Activated CD4-positive, alpha-beta T cell treated with anti-CD3 and anti-CD28 coated beads for 1 hour (primary cell): ENCODE measurements around the gene CELA3B.
"Not testable (repeated sequence)": the region's sequence is repeated elsewhere in the genome, so short reads cannot be mapped to it uniquely, and the experiment has no call there.

ENCODE experiments used
- DNase-seq: peaks from one replicate; pipeline ENCODE4 v3.0.0-alpha.2; 2020

Gene CELA3B

DNA sequence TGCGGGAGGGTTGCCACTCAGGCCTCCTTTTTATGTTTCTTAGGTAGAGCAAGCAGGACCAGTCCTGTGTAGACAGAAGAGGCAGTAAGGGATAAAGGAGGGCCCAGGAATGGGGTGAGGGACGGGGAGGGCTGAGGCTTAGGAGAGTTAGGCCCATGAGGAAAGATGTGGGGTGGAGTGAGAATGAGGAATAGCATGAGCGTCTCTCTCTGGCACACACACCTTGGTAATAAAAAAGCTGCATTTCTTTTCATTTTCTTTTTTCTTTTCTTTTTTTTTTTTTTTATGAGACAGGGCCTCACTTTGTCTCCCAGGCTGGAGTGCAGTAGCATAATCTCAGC, 32.1 kb upstream of the CELA3B start:
- DNase-seq, result no peak

DNA sequence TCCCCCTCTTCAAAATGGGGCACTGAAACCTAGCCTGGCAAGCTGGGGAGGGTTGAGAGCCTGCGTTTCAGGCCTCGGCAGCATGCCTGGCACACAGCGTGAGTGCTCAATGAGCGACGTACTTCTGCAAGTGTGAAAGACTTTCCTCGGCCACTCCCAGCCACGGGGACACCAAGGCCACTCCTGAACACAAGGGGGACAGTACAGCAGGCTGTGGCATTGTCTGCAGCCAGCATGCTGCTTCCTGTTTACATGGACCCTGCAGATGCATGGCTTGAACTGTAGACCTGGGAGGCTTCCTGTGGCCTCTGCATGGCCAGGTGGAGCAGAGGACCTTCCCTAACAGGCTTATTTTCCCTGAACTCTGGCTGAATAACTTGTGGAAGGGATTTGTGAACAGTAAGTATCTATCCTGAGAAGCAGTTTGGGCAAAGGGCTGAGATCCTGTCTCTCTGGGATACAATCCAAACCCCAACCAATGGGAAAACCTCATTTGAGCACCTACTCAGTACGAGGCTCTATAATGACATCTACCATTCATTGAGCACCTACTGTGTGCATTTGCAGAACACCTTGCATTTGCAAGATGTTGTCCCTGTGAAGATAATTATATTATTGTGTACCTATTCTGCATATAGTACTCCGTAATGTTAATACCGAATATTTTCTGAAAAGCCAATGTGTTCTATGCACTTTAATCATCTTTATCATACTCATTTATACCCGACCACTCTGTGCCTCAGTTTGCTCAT, 29.8 kb upstream of the CELA3B start:
- DNase-seq, result no peak

DNA sequence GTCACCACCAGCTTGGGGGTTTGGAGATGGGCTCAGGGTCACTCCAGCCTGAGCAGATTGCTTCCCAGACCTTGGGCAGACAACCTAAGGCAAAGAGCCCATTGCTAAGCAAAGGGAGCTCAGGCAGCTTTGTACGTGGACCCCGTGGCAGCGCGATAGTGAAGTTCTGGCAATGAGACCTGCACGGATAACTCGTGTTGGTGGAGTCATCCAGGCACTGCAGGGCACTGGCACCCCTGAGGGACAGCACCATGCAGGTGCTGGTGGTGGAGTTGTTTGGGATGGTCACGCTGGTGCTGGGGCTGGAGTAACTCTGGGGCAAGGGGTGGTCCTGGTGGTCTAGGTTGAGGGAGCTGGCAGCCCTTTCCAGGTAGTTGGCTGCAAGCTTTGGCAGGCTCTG, 26.1 kb upstream of the CELA3B start:
- DNase-seq, result no peak

DNA sequence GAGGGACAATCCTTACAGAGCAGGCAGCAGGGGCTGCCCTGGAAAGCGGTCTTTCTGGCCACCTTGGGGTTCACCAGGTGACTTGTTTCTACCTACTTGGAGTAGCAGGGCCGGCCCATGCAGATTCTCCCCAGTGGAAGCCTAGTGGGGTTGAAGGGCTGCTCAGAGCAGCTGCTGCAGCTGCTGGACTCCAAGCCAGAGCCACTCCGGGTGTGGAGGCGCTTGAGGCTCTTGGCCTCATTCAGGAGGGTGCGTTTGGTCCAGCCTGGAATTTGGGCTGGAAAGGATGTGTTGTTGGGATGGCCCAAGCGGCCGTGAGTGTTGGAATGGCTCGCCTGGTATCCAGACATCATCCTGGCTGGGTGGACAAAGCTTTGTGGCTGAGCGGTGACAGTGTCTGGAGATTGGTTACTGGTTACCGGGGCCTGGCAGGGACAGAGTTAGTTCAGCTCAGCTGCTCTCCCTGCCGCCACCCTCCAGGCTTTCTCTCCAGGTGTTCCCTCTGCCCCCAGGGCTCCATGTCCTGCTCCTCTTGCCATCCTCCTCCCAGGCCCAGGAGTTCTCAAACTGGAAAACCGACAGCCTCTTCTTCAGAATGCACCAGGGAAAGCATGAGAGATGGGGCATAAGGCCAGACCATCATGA, 25.5 kb upstream of the CELA3B start:
- no peak for DNase-seq

DNA sequence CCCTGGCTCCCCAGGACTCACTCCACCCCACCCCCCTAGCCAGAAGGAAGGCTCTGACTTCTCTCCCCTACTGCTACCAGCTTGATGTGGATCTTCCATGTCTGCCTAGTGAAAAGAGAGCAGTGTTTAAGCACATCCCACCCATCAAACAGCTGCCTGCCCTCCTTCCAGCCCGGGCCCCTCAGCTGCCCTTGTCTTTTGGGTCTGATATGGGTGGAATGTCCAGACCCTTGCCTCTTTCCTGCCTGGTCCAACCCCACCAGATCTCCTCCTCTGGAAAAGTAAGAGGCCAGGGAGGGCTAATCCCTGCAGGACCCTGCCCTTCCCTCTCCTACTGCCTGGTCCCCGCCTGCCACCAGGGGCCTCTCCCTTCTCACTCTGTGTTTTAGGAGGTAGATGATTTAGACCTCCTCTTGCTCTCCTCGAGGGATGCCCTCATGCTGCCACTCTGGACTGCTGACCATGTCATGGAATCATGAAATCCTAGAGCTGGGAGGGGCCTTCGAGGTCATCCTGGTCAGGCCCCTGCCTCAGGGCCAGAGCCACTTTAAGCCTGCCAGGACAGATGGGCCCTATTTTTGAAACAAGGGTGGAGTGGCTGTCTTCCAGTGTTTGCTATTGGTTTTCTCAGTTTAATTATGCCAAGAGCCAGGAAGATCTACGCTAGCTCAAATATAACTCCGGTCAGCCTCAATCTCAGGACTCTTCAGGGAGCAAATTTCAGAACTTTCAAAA, 23.9 kb upstream of the CELA3B start:
- no peak for DNase-seq

DNA sequence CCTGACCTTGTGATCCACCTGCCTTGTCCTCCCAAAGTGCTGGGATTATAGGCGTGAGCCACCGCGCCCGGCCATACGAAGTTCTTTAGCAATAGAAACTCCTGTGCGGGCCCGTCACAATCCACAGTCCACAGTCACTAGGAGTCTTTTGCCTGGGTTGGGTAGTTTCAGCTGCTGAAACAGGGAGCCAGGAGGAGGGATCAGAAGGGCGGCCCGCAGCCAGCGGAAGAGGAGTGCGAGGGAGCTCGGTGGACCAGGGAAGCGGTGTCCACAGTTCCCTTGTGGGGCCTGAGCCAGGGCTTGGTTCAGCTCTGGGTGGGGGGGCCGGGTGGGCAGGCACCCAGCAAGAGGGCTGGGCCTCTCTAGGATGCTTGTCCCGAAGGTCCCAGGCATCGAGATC, 21.8 kb upstream of the CELA3B start:
- DNase-seq, result no peak

DNA sequence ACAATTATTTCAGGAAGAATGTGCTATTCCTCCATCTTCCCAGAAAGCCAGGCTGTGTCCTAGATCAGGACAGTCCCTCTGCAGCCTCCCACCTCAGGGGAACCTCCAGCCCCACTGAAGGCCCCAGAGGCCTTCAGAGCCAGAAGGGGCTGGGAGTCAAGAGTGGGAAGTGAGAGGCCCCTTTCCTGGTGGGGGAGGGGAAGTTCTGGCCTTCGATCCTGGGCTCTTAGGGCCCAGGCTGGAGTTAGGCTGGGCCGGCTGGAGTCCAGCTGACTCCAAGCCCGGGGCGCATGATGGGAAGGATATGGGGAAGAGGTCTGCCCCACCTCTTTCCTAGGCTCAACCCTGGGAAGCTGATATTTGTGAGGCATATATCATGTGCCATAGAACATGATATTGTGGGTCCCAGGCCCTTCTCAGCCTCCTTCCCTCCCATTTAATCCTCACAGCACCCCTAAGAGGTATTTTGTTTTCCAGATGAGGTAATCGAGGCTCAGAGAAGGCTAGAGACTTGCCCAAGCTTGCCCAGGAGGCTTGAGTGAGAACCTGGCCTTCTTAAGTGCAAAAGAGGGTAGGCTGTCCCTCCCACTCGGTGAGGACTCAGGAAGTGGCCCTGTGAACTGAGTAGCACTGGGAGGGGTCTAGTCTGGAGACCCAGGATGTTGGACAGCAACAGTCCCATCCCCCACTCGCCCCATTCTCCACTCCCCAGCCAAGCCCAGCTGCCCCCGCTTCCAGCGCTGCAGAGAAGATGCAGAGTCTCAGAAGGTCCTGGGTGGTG, 21.1 kb upstream of the CELA3B start:
- DNase-seq, result no peak

DNA sequence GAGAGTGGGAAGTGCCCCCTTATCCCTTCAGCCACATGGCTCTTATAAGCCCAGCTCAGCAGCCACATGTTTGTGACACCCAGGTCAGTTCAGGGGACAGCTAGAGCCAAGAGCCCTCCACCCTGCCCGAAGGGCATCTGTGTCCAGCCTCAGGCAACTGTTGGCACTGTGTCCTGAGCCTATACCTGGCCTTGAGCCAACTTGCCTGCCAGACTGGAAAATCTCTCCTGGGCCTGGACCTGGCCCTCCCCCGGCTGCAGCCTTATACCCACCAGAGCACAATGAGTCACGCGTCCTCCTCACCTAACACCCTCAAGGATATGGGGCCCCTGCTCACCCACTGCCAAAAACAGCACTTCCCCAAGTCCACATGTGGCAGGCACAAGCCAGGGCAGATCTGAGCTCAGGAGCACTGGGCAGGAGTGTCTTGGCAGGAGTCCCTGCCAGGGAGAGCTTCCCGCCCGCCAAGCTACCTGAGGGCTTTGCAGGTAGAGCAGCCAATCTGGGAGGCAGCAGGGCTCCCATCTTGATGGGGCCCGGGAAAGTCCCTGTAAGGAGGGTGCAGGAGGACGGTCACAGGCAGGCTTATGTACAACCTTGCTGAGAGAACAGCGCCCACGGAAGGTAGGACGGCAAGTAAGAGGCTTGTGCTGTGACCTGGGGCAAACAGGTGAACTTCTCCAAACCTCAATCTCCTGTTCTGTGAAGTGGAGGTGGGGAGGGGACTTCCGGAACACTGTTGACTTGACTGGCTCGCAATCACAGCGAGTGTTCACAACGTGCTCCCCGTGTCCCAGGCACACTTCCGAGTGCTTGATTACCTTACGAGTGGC, 19.9 kb upstream of the CELA3B start:
- peak; percentile 29 for DNase-seq

GRCh38 chr1:21961337-21961736, 15.5 kb upstream of the CELA3B start:
- no peak for DNase-seq

- no peak for DNase-seq
Measured at GRCh38 chr1:21961799-21962198, 15.0 kb upstream of the CELA3B start.

- peak; percentile 70 for DNase-seq
Measured at GRCh38 chr1:21963477-21964217, 13.2 kb upstream of the CELA3B start.

- DNase-seq, result no peak
Measured at GRCh38 chr1:21966247-21967000, 10.4 kb upstream of the CELA3B start.

DNA sequence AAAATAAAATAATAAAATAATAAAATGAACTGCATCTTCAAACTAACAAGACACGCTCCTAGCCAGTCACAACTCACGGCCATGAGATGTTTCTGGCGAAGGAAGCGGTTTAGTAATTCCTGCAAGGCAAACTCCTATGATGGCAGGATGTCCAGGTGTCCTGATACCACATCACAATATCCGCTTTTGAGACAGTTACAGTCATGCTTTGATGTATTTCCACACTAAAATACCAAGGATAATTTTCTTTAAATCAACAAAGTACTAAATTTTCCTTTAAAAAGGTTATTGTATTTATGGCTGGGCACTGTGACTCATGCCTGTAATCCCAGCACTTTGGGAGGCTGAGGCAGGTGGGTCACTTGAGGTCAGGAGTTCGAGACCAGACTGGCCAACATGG, 9.6 kb upstream of the CELA3B start:
- not testable (repeated sequence) for DNase-seq

DNA sequence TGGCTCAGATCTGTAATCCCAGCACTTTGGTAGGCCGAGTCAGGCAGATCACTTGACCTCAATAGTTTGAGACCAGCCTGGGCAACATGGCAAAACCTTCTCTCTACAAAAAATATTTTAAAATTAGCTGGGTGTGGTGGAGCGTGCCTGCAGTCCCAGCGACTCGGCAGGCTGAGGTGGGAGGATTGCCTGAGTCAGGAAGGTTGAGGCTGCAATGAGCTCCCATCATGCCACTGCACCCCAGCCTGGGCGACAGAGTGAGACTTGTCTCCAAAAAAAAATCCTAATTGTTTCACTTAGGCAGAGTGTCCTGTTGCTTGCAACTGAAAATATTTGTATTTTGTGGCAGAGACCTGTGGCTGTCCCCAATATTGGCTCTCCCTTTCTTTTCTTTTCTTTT, 7.8 kb upstream of the CELA3B start:
- DNase-seq, result not testable (repeated sequence)

GRCh38 chr1:21970523-21970922, 6.3 kb upstream of the CELA3B start:
- DNase-seq, result not testable (repeated sequence)

- DNase-seq, result not testable (repeated sequence)
Measured at GRCh38 chr1:21972973-21973441, 3.8 kb upstream of the CELA3B start.

GRCh38 chr1:21973948-21974347, 2.9 kb upstream of the CELA3B start:
- DNase-seq, result not testable (repeated sequence)

DNA sequence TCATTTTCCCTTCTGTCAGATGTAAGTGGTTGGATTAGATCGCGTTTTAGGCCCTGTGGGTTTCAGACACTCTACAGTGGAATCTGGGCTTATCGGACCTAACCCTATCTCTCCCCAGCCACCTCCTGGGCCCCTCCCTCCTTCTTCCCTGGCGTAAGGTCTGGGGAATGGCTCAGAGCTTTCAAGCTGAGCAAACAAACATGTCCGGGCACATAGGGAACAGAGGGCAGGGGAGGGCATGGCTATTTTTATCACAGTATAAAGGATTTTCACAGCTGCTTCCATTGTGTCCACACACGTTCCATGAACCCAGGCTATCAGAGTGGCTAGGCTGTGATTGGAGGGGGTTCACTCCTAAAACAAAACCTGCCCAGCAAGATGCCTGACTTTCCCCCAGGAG, 2.1 kb upstream of the CELA3B start:
- not testable (repeated sequence) for DNase-seq

DNA sequence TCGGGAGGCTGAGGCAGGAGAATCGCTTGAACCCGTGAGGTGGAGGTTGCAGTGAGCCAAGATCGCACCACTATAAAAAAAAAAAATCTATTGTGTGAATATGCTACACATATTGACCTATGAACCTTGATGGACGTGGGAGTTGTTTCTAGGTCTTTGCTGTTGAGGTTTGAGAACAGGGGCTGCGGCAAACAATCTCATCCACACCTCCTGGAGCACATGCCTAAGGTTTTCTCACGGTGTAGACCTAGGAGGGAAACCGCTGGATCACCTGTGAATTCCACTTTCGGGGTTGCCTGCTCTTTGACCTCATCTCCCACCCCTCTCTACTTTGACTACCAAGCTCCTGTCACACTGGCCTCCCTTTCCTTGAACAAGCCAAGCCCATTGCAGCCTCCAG, 1.5 kb upstream of the CELA3B start:
- not testable (repeated sequence) for DNase-seq

DNA sequence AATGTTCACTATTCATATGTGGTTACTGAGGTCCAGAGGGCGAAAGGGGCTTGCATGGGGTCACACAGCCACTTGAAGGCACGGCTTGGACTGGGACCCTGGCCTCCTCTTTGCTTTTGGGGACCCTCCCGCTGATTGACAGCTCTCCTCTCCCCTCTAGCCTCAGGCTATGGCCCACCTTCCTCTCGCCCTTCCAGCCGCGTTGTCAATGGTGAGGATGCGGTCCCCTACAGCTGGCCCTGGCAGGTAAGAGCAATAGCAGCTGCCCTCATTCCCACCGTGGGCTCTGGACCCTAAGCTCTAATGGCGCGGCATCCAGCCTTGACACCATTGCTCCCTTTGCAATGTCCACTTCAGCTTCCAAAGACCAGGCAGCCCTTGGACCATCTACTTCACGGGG, 1.4 kb downstream of the CELA3B start:
- not testable (repeated sequence) for DNase-seq
